Middle frontal gyrus (tissue), 1 donor: ENCODE data around the gene TUBE1.
"Not testable (repeated sequence)": the region's sequence is repeated elsewhere in the genome, so short reads cannot be mapped to it uniquely, and the experiment has no call there.

ENCODE experiments used
- DNase-seq: peaks from one replicate; pipeline ENCODE4 v3.0.0-alpha.2; 2015; ENCODE audit warnings: low spot score; ENCODE audit errors: extremely low spot score

The TUBE1 gene

DNA sequence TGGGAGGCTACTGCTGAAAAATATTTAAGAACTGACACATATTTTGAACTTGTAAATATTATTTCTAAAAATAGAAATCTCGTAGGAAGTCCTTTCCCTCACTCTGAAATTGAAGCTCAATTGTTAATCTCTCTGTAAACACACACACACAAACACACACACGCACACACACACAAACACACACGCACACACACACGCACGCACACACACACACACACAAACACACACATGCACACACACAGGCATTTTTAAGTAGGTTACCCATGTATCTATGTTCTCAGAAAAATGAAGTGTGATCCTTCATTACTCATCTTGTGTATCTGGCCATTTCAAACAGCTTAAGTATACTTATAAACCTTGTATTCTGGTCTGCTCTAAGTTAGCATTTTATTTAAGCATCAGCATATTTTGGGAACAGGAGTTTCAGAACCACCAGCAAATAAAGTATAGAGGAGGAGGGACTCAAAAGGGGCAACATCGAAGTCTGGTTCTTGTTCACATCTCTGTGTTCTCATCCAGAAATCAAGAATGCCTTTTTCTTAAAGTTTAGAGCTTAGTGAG lies 21.8 kb downstream of the TUBE1 start:
- DNase-seq: no peak

DNA sequence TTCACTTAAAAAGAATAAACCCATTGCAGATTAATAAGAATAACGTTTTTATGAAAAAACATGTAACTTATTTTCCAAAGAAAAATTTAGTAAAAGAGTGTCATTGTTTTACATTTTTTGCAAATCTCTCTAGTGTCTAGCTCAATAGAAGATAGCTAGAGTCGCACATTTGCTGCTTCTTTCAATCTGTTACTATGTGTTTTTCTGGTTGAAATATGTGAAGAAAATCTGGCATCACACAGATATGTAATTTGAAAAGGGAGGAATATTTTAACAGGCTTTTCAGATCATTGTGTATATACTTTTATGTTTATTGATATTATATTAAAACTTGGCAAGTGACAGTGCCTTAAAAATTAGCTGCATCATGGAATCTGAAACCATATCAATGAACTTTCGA lies 24.3 kb downstream of the TUBE1 start:
- DNase-seq: no peak

DNA sequence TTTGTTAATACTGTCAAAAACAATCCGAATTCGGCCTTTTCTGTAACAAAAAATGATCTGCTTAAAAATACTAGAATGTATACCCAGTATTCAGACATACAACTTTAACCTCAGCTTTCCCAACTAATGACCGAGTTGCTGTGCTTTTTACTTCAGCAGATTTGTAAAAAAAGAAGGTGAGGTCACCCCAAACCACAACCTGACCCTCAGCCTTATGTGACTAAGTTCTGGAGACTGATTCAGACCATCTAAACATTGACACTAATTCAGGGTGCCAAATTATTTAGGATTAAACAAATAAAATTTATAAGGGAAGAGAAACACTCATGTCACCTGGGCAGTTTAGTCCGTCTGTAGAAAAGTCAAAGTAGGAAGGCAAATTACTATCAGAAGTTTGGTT lies 25.7 kb downstream of the TUBE1 start:
- no peak for DNase-seq

DNA sequence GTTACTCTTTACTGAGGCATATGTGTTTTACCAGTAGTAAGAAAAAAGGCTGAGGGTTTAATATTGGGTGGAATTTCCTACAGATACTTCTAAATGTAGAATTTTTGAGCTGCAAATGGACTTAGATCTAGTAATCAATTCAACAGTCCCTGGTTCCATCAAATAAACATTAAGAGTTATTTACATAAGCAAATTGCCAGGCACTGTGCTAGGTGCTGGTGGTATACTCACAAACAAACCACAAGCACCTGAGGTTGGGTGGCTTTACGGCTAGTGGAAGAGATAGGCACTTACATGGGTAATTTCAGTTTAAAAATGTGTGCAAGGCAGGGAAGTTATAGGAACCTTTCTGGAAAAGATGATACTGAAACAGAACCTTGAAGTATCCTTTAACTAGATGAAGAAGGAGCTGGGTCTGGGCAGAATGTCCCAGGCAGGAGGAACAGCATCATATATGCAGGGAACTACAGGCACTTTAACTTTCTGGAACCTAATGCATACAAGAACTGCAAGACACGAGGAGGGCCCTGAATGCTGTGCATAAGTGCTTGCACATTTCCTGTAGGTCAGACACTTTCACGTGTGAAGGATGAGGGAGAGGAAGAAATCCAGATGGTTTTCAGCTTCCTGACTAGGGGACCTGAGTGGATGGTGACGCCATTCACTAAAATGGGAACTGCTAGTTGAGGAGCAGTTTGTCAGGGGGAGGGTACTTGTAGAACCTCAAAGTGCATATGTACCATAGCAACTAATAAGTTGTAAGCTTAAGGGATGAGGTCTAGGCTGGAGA lies 28.8 kb downstream of the TUBE1 start:
- no peak for DNase-seq

GRCh38 chr6:112054555-112055190 lies 32.6 kb downstream of the TUBE1 start:
- DNase-seq: no peak

GRCh38 chr6:112054001-112054400 lies 33.3 kb downstream of the TUBE1 start, which contains the start of gene CCN6:
TSS of gene CCN6 (plus strand) at chr6:112054104. CDS start at chr6:112054358, 254 bp downstream.
- DNase-seq: no peak

- not testable (repeated sequence) for DNase-seq
Observed at GRCh38 chr6:112051251-112051740, 36.0 kb downstream of the TUBE1 start.

- DNase-seq: no peak
Observed at GRCh38 chr6:112050429-112050828, 36.9 kb downstream of the TUBE1 start.

DNA sequence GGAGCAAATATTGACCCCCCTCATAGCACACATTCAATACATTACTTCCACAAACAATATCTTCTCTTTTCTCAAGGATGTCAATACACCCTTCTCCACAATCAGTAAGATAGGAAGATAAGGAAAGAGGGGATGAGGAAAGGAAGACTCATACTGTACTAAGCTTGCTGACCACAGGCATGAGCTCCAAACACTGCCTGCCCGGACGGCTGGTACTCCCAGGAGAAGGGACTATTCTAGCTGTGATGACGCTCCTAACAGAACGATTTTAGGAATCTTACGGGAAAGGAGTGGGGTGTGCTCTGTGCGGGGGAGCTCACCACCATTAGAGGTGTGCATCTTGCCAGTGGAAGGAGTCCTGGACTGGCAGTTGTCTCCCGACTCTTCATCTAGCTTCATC lies 37.3 kb downstream of the TUBE1 start:
- DNase-seq: no peak

GRCh38 chr6:112049026-112049799 lies 38.1 kb downstream of the TUBE1 start:
- no peak for DNase-seq

DNA sequence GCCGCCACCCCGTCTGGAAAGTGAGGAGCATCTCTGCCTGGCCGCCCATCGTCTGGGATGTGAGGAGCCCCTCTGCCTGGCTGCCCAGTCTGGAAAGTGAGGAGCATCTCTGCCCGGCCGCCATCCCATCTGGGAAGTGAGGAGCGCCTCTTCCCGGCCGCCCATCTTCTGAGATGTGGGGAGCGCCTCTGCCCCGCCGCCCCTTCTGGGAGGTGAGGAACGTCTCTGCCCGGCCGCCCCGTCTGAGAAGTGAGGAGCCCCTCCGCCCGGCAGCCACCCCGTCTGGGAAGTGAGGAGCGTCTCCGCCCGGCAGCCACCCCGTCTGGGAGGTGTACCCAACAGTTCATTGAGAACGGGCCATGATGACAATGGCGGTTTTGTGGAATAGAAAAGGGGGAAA lies 39.8 kb downstream of the TUBE1 start:
- DNase-seq: not testable (repeated sequence)

DNA sequence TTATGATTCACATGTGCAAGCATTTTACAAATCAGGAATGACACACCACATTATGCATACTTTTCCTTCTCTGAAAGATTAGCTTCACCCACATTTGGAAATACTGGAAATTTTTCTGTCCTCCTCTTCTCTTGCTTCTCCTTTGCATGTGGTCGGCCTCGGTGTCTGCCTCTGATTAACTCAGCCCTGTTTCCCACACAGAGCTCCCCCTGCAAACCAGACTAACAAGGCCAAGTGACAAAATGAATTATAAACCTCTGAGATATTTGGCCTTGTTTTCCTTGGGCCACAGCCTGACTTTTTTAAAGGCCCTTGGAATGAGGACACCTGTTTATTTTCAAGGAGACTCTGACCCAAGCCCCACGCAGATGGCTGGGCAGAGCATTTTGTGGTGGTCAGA lies 42.4 kb downstream of the TUBE1 start:
- DNase-seq: no peak

- no peak for DNase-seq
Observed at GRCh38 chr6:112044196-112044595, 43.1 kb downstream of the TUBE1 start.

- DNase-seq: peak; percentile 85
Observed at GRCh38 chr6:112043032-112044007, 44.0 kb downstream of the TUBE1 start.

- no peak for DNase-seq
Observed at GRCh38 chr6:112041535-112041934, 45.7 kb downstream of the TUBE1 start.

DNA sequence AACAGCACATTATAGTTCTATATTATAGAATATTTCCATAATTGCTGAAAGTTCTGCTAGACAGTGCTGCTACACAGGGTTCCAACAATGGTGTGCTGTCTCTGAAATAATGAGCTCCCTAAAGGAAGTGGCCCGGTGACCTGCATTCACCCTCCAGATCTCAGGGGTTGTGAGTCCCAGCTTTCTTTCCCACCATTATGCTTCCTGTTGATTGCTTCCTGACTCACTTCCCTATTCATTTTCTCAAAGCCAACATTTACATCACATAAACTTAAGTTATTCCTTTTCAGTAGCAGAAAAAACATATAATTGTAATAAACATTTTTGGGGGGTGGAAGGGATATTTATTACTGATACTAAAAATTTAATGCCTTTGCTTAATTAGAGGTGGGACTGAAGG lies 46.3 kb downstream of the TUBE1 start:
- no peak for DNase-seq

DNA sequence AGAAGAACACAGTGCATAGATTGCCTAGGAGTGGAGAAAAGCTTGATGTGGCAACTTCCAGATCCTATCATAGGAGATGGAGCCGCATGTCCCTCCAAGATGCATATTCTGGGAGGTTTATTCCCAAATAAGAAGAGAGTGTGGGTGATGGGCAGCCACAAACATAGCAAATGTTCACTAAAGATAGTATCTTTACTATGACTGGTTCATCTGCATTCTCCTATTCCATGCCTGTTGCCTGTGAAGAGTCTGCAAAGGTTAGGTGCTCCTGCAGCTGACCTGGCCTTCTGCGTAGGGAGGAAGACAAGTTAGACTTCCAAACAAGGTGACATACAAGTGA lies 47.9 kb downstream of the TUBE1 start:
- no peak for DNase-seq

DNA sequence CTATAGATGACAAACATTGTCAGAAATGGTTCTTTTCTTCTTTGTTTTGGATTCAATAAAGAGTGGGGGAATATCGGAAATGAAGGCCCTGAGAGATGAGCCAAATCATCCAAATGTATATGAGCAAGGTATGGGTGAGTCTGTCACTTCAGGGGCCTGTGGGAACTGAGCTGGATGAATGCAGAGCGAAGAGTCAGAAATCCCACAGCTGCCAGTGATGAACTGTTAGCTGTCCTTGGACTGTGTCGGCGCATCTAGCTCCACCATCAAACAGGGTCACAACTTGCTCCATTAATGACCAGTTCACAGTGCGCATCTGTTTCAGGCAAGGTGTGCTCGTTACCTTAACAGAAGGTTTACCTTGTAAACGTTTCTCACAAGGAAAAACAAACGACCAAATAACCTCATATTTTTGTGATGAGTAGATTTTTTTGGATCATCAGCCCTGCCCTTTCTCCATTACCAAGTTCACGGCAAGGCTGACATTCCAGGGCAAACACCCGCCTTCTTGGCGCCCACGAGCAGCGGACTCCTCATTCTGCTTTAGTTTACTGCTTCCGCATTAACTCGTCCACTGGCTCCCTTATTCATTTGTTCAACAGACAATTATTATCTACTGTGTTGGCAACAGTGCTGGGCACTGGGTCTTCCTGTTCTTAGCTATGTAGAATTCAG lies 48.4 kb downstream of the TUBE1 start:
- DNase-seq: no peak

DNA sequence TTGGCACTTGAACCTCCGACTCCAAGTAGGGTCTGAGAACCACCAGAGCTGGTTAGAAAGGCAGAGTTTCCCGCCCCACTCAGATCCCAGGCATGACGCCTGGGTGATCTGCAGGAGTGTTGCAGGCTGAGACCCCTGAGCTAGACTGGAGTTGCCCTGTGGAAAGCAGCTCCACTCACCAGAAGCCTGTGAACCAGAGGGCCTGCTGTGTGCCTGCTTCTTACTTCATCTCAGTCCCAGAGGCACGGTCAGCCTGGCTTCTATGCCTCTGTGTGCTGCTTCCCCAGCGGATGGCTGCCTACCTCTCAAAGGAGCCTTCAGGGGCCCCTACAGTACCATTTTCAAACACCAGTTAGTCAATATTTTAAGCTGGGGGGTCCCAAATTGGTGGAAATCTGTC lies 49.0 kb downstream of the TUBE1 start:
- no peak for DNase-seq

DNA sequence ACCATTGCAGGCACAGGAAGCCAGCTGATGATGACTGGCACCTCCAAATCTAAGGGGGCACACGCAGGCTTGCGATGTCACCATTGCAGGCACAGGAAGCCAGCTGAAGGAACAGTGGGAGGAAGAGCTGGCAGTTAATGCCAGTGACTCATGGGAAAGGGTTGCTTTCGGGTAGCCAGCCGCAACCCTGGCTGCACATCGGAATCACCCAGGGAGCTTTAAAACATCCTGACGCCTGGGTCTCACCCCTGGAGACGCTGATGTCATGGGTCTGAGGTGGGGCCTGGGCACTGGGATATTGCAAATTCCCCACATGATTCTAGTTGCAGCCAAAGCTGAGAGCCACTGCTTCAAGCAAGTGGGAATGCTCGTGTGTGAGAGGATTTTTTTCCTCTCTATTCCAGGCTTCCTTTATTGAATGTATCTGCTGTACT lies 49.5 kb downstream of the TUBE1 start:
- no peak for DNase-seq
